ENCODE results near the gene TRAPPC3L. TPM values are rescaled to one million over a fixed set of nuclear protein-coding genes. Genes with fewer than 3 reads are reported as not detected.
A peak's percentile ranks its signal among the peaks of the same experiment; 100 is the strongest.

The TRAPPC3L gene
- total and polyA plus RNA-seq, 9 of the 15 experiments (the other 6 are each of a cell fraction or from before 2014, with no cell fraction given) = not detected

- TF ChIP-seq ZFP91 (CRISPR knock-in tag; IDR thresholded peaks at IDR 0.05) (no peak), ZNF740 (CRISPR knock-in tag; IDR thresholded peaks at IDR 0.05) (no peak), ZNF740 (tag; IDR thresholded peaks at IDR 0.05) (no peak), HCFC1 (IDR thresholded peaks at IDR 0.05; ENCODE audit: low read depth, low read length) (peak; percentile 89), BRCA1 (IDR thresholded peaks at IDR 0.05) (no peak), BRCA1 (CRISPR knock-in tag; IDR thresholded peaks at IDR 0.05) (no peak), TFE3 (CRISPR knock-in tag; IDR thresholded peaks at IDR 0.05) (no peak), ZNF766 (CRISPR knock-in tag; conservative IDR thresholded peaks at IDR 0.05) (0 out of 2 replicates have a peak, but pooled peaks have one; percentile 55), HES1 (IDR thresholded peaks at IDR 0.05; ENCODE audit: low read depth) (no peak), PYGO2 (tag; IDR thresholded peaks at IDR 0.05) (no peak), THRA (IDR thresholded peaks at IDR 0.05) (no peak), ZNF511 (CRISPR knock-in tag; IDR thresholded peaks at IDR 0.05) (peak; percentile 11; the same call in 1 of the 2 replicates)
Measured at GRCh38 chr6:116570856-116571682, 25.6 kb upstream of the TRAPPC3L start, which contains the start of gene RWDD1 (continued).
